ENCODE data around the gene AMFR.

AMFR gene

DNA sequence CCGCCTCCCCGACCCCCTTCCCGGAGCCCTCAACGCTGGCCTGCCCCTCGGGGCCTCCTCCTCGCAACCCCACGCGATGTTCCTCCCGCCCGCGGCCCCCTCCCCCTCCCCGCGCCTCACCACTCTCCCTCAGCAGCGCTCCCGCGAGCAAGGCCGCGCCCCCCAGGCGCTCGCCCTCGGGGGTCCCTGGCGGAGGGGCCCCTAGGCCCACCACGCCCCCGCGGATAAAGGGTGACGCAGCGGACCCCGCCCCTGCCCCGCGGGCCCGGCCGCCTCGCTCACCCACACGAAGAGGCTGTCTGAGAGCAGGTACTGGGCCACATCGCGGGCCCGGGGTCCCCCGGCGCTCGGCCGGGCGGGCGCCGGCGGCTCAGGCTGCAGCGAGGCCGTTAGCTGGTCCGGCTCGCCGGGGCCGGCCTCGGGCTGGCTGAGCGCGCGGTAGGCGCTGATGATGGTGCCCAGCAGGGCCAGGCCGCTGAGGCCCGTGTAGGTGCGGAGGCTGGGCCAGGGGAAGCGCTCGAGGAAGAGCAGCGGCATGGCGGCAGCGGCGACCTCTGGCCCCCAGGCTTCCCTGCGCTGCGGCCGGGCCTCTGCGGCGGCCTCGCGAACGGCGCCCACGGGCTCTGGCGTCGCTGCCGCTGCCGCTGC is 430 bp downstream of the AMFR start:
- peak overlapping the region; percentile 65 for H3K4me3 ChIP-seq (ENCODE audit: low read depth, low read length)
- TF ChIP-seq, protein P1, sequence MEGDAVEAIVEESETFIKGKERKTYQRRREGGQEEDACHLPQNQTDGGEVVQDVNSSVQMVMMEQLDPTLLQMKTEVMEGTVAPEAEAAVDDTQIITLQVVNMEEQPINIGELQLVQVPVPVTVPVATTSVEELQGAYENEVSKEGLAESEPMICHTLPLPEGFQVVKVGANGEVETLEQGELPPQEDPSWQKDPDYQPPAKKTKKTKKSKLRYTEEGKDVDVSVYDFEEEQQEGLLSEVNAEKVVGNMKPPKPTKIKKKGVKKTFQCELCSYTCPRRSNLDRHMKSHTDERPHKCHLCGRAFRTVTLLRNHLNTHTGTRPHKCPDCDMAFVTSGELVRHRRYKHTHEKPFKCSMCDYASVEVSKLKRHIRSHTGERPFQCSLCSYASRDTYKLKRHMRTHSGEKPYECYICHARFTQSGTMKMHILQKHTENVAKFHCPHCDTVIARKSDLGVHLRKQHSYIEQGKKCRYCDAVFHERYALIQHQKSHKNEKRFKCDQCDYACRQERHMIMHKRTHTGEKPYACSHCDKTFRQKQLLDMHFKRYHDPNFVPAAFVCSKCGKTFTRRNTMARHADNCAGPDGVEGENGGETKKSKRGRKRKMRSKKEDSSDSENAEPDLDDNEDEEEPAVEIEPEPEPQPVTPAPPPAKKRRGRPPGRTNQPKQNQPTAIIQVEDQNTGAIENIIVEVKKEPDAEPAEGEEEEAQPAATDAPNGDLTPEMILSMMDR (IDR thresholded peaks at IDR 0.05; ENCODE audit: low read depth, low read length, missing control alignments), result no peak

DNA sequence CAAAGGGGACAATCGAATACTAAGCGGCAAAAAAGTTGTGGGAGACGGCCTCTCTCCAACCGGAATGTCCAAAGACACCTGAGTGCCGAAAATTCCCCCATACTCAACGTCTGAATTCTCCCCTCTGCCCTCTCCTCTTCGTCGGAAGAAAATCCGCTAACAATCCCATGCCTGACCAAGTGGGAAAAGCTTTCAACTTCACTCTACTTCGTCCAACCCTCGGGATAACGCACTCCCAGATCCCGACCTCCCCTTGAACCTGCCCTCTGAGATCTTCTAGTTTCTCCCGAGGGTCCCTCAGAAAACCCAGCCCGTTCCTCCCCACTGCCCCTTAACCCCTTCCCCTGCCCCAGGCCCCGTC is 961 bp downstream of the AMFR start:
- no peak for DNase-seq (ENCODE audit: low read depth)
- peak overlapping the region; percentile 65 for H3K4me3 ChIP-seq (ENCODE audit: low read depth, low read length)
- TF ChIP-seq, protein P1 (IDR thresholded peaks at IDR 0.05; ENCODE audit: low read depth, low read length, missing control alignments), result no peak

More for the DNA sequence above, 430 bp downstream of the AMFR start:
- no peak for DNase-seq (ENCODE audit: low read depth)

DNA sequence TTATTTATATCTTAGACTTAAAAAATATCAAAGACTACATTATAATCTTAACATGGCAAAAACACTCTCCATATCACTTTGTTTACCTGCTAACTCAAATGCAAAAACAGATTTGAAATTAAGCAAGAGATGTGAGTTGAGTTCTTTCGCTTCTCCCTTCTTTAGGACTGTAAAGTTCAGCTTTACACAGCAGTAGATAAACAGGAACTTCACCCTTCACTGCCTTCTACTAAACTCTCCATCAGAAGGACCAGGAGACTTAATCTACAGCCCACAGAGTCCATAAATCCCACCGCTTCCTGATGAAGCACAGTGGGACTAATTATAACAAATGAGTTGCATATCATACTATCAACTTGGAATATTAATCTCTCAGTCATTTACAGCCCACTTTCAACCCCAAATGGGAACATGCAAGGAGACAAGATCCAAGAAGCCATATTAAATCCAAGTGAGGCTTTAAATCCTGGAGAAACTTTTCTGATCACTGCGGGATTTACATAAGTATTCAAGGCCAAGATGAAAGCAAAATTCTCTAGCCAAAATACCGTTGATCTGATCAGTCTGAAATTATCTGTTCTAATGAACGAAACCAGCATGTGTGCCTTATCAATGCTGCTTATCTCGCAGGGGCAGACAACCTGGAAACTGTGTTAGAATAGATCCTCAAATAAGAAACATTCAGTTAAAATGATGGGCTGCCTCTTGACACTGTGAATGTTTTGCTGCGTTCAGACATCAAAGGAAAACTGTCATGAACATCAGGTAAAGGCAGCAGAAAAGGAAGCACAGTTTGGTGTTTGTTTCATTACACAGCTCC is 1.6 kb downstream of the AMFR start:
- H3K4me3 ChIP-seq (ENCODE audit: low read depth, low read length), result peak overlapping the region; percentile 65
- TF ChIP-seq, protein P1 (IDR thresholded peaks at IDR 0.05; ENCODE audit: low read depth, low read length, missing control alignments), result no peak
- peak; percentile 26 for DNase-seq (ENCODE audit: low read depth)

DNA sequence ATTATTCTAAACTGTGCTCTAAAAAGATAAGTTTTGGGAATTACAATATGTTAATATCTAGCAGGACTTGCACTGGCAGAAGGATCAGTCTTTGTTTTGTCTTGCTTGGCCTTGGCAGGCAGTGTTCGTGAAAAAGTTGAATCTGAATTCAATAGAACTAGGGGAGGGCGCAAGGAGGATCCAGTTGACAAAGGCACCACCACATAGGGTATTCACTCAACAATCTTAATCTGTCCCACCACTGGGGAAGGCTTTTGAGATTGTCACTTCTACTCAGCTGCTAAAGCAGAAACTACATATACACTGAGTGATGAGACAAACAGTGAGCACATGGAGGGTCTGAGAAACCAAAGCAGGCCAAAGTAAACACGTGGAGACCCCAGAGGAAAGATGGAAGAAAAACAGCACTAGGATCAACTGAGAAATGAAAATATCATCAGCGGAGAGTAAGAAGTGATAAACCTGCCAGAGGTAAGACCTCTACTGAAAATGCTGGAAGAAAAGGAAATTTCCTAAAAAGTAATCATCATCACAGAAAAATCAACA is 2.4 kb downstream of the AMFR start:
- TF ChIP-seq, protein P1 (IDR thresholded peaks at IDR 0.05; ENCODE audit: low read depth, low read length, missing control alignments), result no peak
- DNase-seq (ENCODE audit: low read depth), result no peak
- peak overlapping the region; percentile 36 for H3K4me3 ChIP-seq (ENCODE audit: low read depth, low read length)

DNA sequence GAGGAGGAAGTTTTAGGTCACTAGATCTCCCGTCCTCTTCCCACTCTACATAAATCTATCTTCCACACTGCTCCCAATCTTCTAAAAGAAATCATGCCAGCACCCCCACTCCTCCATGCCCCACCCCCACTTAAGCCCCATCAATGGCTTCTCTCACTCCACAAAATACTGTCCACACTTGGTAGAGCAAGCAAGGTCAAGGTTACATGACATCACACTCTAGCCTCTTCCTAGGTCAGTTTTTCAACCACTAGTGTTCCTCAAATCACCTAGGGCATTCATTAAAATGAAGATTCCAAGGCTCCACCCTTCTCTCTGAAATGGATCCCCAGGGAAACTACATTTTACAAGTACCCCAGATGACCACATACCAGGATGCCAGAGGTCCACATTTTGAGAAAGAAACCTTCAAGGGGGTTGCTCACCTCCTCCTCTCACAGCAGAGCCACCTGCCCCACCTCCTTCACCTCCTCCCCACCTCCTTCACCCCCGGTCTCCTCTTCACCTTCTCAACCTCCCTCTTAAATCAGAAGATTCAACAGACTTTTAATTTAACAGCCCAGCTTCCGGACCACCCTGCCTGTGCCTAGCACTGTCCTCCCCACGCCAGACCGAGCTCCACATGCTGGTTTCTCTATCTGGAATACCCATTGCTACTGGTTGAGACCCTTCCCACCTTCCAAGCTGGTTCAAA is 3.2 kb downstream of the AMFR start:
- no peak for DNase-seq (ENCODE audit: low read depth)
- TF ChIP-seq, protein P1 (IDR thresholded peaks at IDR 0.05; ENCODE audit: low read depth, low read length, missing control alignments), result no peak
- peak overlapping the region; percentile 36 for H3K4me3 ChIP-seq (ENCODE audit: low read depth, low read length)

DNA sequence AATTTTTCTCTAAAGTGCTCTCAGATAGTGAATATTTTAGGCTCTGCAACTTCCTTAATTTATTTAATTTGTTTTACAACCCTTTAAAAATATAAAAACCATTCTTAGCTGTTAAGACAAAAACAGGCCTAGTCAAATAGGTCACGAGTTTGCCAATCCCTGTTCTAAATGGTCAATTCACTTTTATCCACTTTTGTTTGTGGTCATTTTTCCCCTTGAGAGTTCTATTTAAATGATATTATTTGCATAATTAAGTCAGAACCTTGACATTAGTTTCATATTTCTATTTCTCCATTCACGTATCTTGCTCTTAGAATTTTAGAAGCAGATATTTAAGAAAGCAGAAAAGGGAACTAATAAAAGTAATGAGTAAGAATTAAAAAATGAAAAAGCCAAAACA is 4.0 kb downstream of the AMFR start:
- H3K4me3 ChIP-seq (ENCODE audit: low read depth, low read length), result no peak overlapping the region; the same call in 1 of the 2 replicates
- TF ChIP-seq, protein P1 (IDR thresholded peaks at IDR 0.05; ENCODE audit: low read depth, low read length, missing control alignments), result no peak
- DNase-seq (ENCODE audit: low read depth), result no peak

Measured in GM12864 (cell line).